Measurements from ENCODE around the gene ADCY10. TPM values are rescaled to one million over a fixed set of nuclear protein-coding genes. Genes with fewer than 3 reads are reported as not detected.

Gene ADCY10
- total RNA-seq, 1 experiment from 2014 or later, result 0.20 TPM

DNA sequence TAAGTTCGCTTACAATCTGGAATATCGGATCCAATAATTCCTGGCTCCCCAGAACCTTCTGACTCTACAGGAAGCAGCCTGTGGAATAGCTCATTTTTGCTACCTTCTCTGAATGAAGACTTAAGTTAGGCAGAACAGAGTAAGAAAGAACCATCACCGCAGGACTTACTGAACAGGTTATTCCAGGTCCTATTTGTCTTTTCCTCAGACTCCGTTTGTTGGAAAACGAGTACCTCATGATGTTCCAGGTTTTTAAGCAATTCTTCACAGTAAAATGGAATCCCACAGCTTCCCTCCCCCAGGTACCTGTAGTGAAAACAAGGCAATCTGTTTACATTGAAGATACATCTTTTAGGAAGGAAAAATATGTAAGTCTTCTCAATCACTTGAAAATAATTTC is 59.8 kb downstream of the ADCY10 start:
- H2AFZ ChIP-seq (ENCODE audit: low read length), result no peak overlapping the region
- Mint-ChIP-seq H3K4me3 (no peak overlapping the region), H3K4me1 (peaks cover 28 to 33% of the 10 kb centered on the region in 2 experiments), H3K27ac (no peak overlapping the region), H3K9me3 (no peaks in the 10 kb centered on the region), H3K36me3 (ENCODE audit: insufficient read depth in 1 of 3, low read depth in 3 of 3) (no peaks in the 10 kb centered on the region; a peak in 1 of 7 replicates), H3K27me3 (ENCODE audit: low read depth) (no peaks in the 10 kb centered on the region)
- H2BK120ac ChIP-seq (ENCODE audit: low read depth, low read length, poor library complexity, severe bottlenecking), result no peak overlapping the region
- H3K9me3 ChIP-seq (ENCODE audit: control insufficient read depth, low read depth, low read length), result no peaks in the 10 kb centered on the region
- TF ChIP-seq, protein P1, sequence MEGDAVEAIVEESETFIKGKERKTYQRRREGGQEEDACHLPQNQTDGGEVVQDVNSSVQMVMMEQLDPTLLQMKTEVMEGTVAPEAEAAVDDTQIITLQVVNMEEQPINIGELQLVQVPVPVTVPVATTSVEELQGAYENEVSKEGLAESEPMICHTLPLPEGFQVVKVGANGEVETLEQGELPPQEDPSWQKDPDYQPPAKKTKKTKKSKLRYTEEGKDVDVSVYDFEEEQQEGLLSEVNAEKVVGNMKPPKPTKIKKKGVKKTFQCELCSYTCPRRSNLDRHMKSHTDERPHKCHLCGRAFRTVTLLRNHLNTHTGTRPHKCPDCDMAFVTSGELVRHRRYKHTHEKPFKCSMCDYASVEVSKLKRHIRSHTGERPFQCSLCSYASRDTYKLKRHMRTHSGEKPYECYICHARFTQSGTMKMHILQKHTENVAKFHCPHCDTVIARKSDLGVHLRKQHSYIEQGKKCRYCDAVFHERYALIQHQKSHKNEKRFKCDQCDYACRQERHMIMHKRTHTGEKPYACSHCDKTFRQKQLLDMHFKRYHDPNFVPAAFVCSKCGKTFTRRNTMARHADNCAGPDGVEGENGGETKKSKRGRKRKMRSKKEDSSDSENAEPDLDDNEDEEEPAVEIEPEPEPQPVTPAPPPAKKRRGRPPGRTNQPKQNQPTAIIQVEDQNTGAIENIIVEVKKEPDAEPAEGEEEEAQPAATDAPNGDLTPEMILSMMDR (conservative IDR thresholded peaks at IDR 0.05), result no peak
- no peak overlapping the region for H2BK12ac ChIP-seq (ENCODE audit: insufficient read length, low read depth, low read length)
- no peak overlapping the region for H2AK5ac ChIP-seq (ENCODE audit: insufficient read length, low read length)
- H3K23me2 ChIP-seq (ENCODE audit: insufficient read length, low read depth, low read length, poor library complexity, severe bottlenecking), result no peaks in the 10 kb centered on the region
- H3K4ac ChIP-seq (ENCODE audit: low read depth, low read length), result no peak overlapping the region
- no peak overlapping the region for H3K4me2 ChIP-seq (ENCODE audit: insufficient read depth, insufficient read length, low read length)
- no peaks in the 10 kb centered on the region for H3K27me3 ChIP-seq (ENCODE audit: insufficient read depth, low read length)
- H3K56ac ChIP-seq (ENCODE audit: insufficient read length, low read depth, low read length), result no peak overlapping the region
- H2BK15ac ChIP-seq (ENCODE audit: low read depth, low read length), result no peak overlapping the region
- H4K20me1 ChIP-seq (ENCODE audit: control insufficient read depth, insufficient read depth, insufficient read length), result no peaks in the 10 kb centered on the region
- no peak overlapping the region for H3T11ph ChIP-seq (ENCODE audit: low read length)
- no peaks in the 10 kb centered on the region for H3K79me2 ChIP-seq (ENCODE audit: insufficient read depth, low read length)
- H4K91ac ChIP-seq (ENCODE audit: insufficient read length, low read depth, low read length), result no peak overlapping the region
- peaks cover 8% of the 10 kb centered on the region; the same call in 1 of the 2 replicates for H3K4me1 ChIP-seq (ENCODE audit: insufficient read depth, low read length)
- H3K14ac ChIP-seq (ENCODE audit: insufficient read depth, low read length), result no peak overlapping the region
- no peak overlapping the region for H4K5ac ChIP-seq (ENCODE audit: insufficient read length, low read depth, low read length)
- no peak overlapping the region for H3K27ac ChIP-seq (ENCODE audit: insufficient read length, low read depth, low read length)
- no peak overlapping the region for H3K9ac ChIP-seq (ENCODE audit: extremely low read depth, insufficient read length, low read length)
- no peaks in the 10 kb centered on the region for H3K79me1 ChIP-seq (ENCODE audit: insufficient read depth, low read depth, low read length, poor library complexity, severe bottlenecking)
- no peak overlapping the region for H2BK20ac ChIP-seq (ENCODE audit: low read depth, low read length, poor library complexity, severe bottlenecking)
- no peak for DNase-seq
- no CpG with 5 or more reads among the region's 5 CpGs for WGBS (ENCODE audit: extremely low coverage, insufficient read length, low lambda C conversion rate)
- no peak overlapping the region for H3K18ac ChIP-seq (ENCODE audit: insufficient read length, low read depth, low read length)
- no peak overlapping the region for H2BK5ac ChIP-seq (ENCODE audit: insufficient read length, low read length)
- H3K23ac ChIP-seq (ENCODE audit: insufficient read length, low read depth, low read length), result no peak overlapping the region
- no peak overlapping the region for H4K8ac ChIP-seq (replicated peaks; ENCODE audit: insufficient read length, low read depth, low read length)

Data from H9 (cell line).